Stimulated activated naive B cell treated with anti-CD40 and anti-IgM and Interleukin-4, amounts not matched to agents 10 μg/mL and 1 μg/mL and 100 μg/mL, for 72 hours (primary cell): ENCODE results near the gene MAP3K8.

Source experiments
- ATAC-seq, 2 donors: fragments of 150-1000 bp; cut with Tn5 transposase; replicated peaks; 2 replicates each; pipeline ENCODE4 v1.10.0; 2021; ENCODE audit warnings: moderate library complexity in 1 of 2
- DNase-seq: peaks from one replicate; pipeline ENCODE4 v3.0.0; 2021
- H3K27ac Mint-ChIP-seq: one replicate; pipeline ENCODE4 v1.8.0; 2022; ENCODE audit warnings: mild to moderate bottlenecking, mixed read lengths
- H3K27me3 Mint-ChIP-seq, 2 donors: one replicate each; pipeline ENCODE4 v1.8.0; 2022; ENCODE audit warnings: mixed read lengths in 2 of 2
- H3K36me3 Mint-ChIP-seq, 2 donors: one replicate each; pipeline ENCODE4 v1.8.0; 2022; ENCODE audit warnings: mixed read lengths in 2 of 2, mild to moderate bottlenecking in 1 of 2
- H3K4me1 Mint-ChIP-seq, 2 donors: one replicate each; pipeline ENCODE4 v1.8.0; 2022; ENCODE audit warnings: mixed read lengths in 2 of 2, mild to moderate bottlenecking in 1 of 2
- H3K4me3 Mint-ChIP-seq, 2 donors: one replicate each; pipeline ENCODE4 v1.8.0; 2022; ENCODE audit warnings: mild to moderate bottlenecking in 2 of 2, mixed read lengths in 2 of 2, moderate library complexity in 1 of 2
- H3K9me3 Mint-ChIP-seq, 2 donors: one replicate each; pipeline ENCODE4 v1.8.0; 2022; ENCODE audit warnings: mixed read lengths in 2 of 2, mild to moderate bottlenecking in 1 of 2

Gene MAP3K8

GRCh38 chr10:30433730-30434272 lies at the start of gene MAP3K8:
Gene MAP3K8, plus strand, starts transcription at chr10:30434184. Its CDS starts 4,755 bp downstream, at chr10:30438939.
- H3K4me1 Mint-ChIP-seq = peaks cover 47 to 63% of the 10 kb centered on the region in 2 donors
- H3K27me3 Mint-ChIP-seq = no peaks in the 10 kb centered on the region
- no peaks in the 10 kb centered on the region for H3K9me3 Mint-ChIP-seq
- peaks cover 47 to 56% of the 10 kb centered on the region in 2 donors for H3K36me3 Mint-ChIP-seq
- H3K27ac Mint-ChIP-seq = peak within 1 kb of the TSS; percentile 98
- peak within 1 kb of the TSS; percentile 96 to 99 for H3K4me3 Mint-ChIP-seq
- ATAC-seq = peak; percentile 78 to 80
- peak; percentile 97 for DNase-seq

DNA sequence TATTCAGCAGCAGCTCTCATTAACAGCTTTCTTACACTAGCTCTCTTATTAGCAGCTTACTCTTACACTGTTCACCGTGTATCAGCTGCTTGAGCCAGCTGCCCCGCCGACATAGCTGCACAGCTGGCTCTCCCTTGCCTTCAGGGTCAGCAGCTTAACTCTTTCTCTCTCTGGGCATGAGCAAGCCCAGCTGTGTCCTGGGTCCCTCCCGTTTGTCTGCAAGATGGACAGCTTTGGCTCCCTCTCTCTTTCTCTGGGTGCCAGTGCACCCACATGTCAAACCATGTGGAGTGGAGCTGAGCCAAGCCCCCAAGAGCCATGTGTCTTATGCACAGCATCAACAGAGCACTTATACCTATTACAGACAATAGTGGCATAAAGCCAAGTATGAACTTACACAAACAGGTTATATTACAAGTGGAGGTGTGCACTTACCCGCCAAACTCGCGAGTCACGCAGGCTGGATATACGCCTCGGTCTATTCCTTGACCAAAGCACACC lies 49.2 kb upstream of the MAP3K8 start:
- ATAC-seq = peak; percentile 68 to 72
- peak overlapping the region; percentile 28 for H3K27ac Mint-ChIP-seq
- no peak overlapping the region for H3K4me3 Mint-ChIP-seq
- no peaks in the 10 kb centered on the region for H3K36me3 Mint-ChIP-seq
- DNase-seq = no peak
- H3K4me1 Mint-ChIP-seq = peaks cover 0 to 6% of the 10 kb centered on the region in 2 donors
- peaks cover 11 to 16% of the 10 kb centered on the region in 2 donors for H3K27me3 Mint-ChIP-seq
- peaks cover 0 to 2% of the 10 kb centered on the region in 2 donors for H3K9me3 Mint-ChIP-seq

GRCh38 chr10:30386801-30387588 lies 47.0 kb upstream of the MAP3K8 start:
- Mint-ChIP-seq H3K36me3 (no peaks in the 10 kb centered on the region), H3K4me1 (peaks cover 0 to 6% of the 10 kb centered on the region in 2 donors), H3K9me3 (peaks cover 0 to 2% of the 10 kb centered on the region in 2 donors), H3K27me3 (peaks cover 11 to 16% of the 10 kb centered on the region in 2 donors), H3K4me3 (no peak overlapping the region), H3K27ac (no peak overlapping the region)
- ATAC-seq = no peak
- DNase-seq = no peak

GRCh38 chr10:30387646-30388243 lies 46.2 kb upstream of the MAP3K8 start:
- Mint-ChIP-seq H3K4me1 (peaks cover 4 to 10% of the 10 kb centered on the region in 2 donors), H3K27me3 (peaks cover 11 to 19% of the 10 kb centered on the region in 2 donors), H3K4me3 (no peak overlapping the region), H3K27ac (no peak overlapping the region), H3K36me3 (no peaks in the 10 kb centered on the region), H3K9me3 (peaks cover 0 to 2% of the 10 kb centered on the region in 2 donors)
- ATAC-seq (no peak), DNase-seq (no peak)

- ATAC-seq (no peak), DNase-seq (no peak)
- Mint-ChIP-seq H3K27ac (no peak overlapping the region), H3K4me3 (no peak overlapping the region), H3K9me3 (peaks cover 0 to 2% of the 10 kb centered on the region in 2 donors), H3K36me3 (no peaks in the 10 kb centered on the region), H3K4me1 (peaks cover 4 to 10% of the 10 kb centered on the region in 2 donors), H3K27me3 (peaks cover 15 to 22% of the 10 kb centered on the region in 2 donors)
Measured at GRCh38 chr10:30389543-30389942, 44.4 kb upstream of the MAP3K8 start.

DNA sequence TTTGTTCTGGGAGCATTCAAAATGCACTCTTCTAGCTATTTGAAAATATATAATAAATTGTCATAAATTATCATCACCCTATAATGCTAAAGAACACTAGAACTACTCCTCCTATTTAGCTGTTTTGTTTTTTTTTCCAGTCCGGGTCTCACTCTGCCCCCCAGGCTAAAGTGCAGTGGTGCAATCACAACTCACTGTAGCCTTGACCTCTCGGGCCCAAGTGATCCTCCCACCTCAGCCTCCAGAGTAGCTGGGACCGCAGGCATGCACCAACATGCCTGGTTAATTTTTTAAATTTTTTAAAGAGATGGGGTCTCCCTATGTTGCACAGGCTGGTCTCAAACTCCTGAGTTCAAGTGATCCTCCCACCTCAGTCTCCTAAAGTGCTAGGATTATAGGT lies 43.8 kb upstream of the MAP3K8 start:
- Mint-ChIP-seq H3K27ac (no peak overlapping the region), H3K27me3 (peaks cover 15 to 18% of the 10 kb centered on the region in 2 donors), H3K4me1 (peaks cover 4 to 6% of the 10 kb centered on the region in 2 donors), H3K4me3 (no peak overlapping the region), H3K9me3 (peaks cover 0 to 2% of the 10 kb centered on the region in 2 donors), H3K36me3 (no peaks in the 10 kb centered on the region)
- no peak for ATAC-seq
- DNase-seq = no peak

DNA sequence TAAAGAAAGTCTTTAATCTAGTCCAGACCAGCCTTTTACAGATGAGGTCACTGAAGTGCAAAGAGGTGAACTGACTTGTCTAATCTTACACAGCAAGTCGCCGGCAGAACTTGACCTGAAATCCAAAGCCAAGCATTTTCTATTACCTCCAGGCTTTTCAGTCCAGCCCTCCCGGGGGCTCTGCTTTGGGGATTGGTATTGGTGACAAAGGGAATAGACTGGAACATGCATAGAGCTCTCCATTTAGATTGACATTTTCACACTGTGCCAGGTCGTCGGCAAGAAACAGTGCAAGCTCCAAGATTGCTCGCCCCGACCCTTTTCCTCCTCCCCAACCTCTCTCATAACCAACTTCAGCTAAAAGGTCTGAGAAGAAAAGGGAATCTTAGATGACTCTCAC lies 42.7 kb upstream of the MAP3K8 start:
- DNase-seq (no peak), ATAC-seq (no peak)
- peaks cover 15 to 18% of the 10 kb centered on the region in 2 donors for H3K27me3 Mint-ChIP-seq
- no peak overlapping the region for H3K4me3 Mint-ChIP-seq
- no peak overlapping the region for H3K27ac Mint-ChIP-seq
- no peaks in the 10 kb centered on the region for H3K36me3 Mint-ChIP-seq
- H3K9me3 Mint-ChIP-seq = peaks cover 0 to 2% of the 10 kb centered on the region in 2 donors
- peaks cover 4 to 6% of the 10 kb centered on the region in 2 donors for H3K4me1 Mint-ChIP-seq

DNA sequence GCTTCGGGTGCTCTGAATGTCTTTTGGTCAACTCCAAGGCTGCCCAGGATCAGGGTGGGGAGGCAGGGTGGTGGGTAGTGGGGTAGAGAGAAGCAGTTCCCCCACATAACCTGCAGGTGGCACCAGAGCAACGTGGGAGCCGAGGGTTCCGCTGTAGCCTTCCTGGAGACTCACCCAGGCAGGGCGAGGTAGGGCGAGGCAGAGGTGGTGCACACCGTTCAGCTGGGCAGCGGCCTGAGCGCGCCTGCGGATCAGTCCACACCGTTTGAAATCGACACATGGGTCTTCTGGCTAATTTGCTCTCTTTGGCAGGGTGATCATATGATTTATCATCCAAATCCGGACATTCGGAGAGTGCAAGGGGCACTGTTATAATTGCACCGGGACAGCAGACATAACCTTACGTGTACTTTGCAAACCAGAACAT lies 41.4 kb upstream of the MAP3K8 start:
- Mint-ChIP-seq H3K4me3 (peak overlapping the region; percentile 58 to 75), H3K27ac (no peak overlapping the region), H3K4me1 (peaks cover 4 to 6% of the 10 kb centered on the region in 2 donors)

GRCh38 chr10:30396293-30396692 lies 37.7 kb upstream of the MAP3K8 start:
- DNase-seq (no peak), ATAC-seq (no peak)
- Mint-ChIP-seq H3K4me3 (no peak overlapping the region), H3K9me3 (no peaks in the 10 kb centered on the region), H3K27me3 (peaks cover 4 to 11% of the 10 kb centered on the region in 2 donors), H3K36me3 (no peaks in the 10 kb centered on the region), H3K27ac (no peak overlapping the region), H3K4me1 (peaks cover 6 to 9% of the 10 kb centered on the region in 2 donors)

More for the DNA sequence above, 41.4 kb upstream of the MAP3K8 start:
- peaks cover 6 to 16% of the 10 kb centered on the region in 2 donors for H3K27me3 Mint-ChIP-seq
- peak; percentile 60 for DNase-seq
- H3K9me3 Mint-ChIP-seq = peaks cover 0 to 2% of the 10 kb centered on the region in 2 donors
- ATAC-seq = peak; percentile 100
- H3K36me3 Mint-ChIP-seq = no peaks in the 10 kb centered on the region

DNA sequence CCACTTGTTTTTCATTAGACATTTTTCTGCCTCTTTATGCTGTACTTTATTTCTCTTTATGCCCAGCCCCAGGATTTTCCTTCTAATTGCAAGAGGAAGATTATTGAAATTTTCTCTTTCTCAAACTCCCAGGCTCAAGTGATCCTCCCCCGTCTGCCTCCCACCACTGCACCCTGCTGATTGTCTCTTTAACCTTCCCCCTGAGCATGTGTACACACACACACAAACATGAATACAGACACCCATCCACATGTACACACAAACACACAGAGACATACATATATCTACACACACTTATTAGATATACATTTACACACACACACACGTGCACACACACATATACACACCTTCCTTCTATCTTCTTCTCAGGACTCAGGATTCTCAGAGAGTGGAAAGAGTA lies 37.3 kb upstream of the MAP3K8 start:
- ATAC-seq (no peak), DNase-seq (no peak)
- peaks cover 4 to 11% of the 10 kb centered on the region in 2 donors for H3K27me3 Mint-ChIP-seq
- no peak overlapping the region for H3K27ac Mint-ChIP-seq
- no peak overlapping the region for H3K4me3 Mint-ChIP-seq
- H3K4me1 Mint-ChIP-seq = peaks cover 6 to 9% of the 10 kb centered on the region in 2 donors
- H3K9me3 Mint-ChIP-seq = no peaks in the 10 kb centered on the region
- H3K36me3 Mint-ChIP-seq = no peaks in the 10 kb centered on the region

GRCh38 chr10:30398193-30398592 lies 35.8 kb upstream of the MAP3K8 start:
- no peak overlapping the region for H3K27ac Mint-ChIP-seq
- H3K4me1 Mint-ChIP-seq = peaks cover 0 to 4% of the 10 kb centered on the region in 2 donors
- H3K4me3 Mint-ChIP-seq = no peak overlapping the region
- ATAC-seq (no peak), DNase-seq (no peak)
- no peaks in the 10 kb centered on the region for H3K36me3 Mint-ChIP-seq
- H3K9me3 Mint-ChIP-seq = no peaks in the 10 kb centered on the region
- H3K27me3 Mint-ChIP-seq = peaks cover 4 to 8% of the 10 kb centered on the region in 2 donors

- Mint-ChIP-seq H3K4me3 (no peak overlapping the region), H3K4me1 (peaks cover 0 to 4% of the 10 kb centered on the region in 2 donors), H3K9me3 (no peaks in the 10 kb centered on the region), H3K27me3 (peaks cover under 1 to 4% of the 10 kb centered on the region in 2 donors), H3K27ac (no peak overlapping the region), H3K36me3 (no peaks in the 10 kb centered on the region)
- DNase-seq (no peak), ATAC-seq (peak; percentile 19 to 29)
Measured at GRCh38 chr10:30398788-30399187, 35.2 kb upstream of the MAP3K8 start.

DNA sequence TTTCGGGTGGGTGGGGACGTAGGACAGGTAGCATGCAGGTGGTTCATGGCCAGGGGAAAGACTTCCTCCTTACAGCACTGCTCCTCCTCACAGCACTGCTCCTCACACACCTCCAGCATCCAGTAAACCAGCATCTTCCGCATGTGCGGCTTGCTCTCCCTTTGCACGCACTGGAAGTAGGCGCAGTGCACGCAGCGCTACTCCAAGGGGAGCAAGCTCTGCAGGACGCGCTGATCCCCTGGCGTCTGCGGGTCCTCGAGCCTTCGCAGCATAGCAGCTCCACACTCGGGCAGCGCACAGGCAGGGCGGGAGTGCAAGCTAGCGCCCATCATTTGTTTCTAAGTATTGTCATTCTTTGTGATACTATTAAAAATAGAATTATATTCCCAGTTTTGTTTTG lies 30.5 kb upstream of the MAP3K8 start:
- no peaks in the 10 kb centered on the region for H3K27me3 Mint-ChIP-seq
- H3K36me3 Mint-ChIP-seq = no peaks in the 10 kb centered on the region
- peaks cover 3 to 6% of the 10 kb centered on the region in 2 donors for H3K9me3 Mint-ChIP-seq
- no peak for ATAC-seq
- H3K4me1 Mint-ChIP-seq = peaks cover 0 to 1% of the 10 kb centered on the region in 2 donors
- H3K27ac Mint-ChIP-seq = no peak overlapping the region
- no peak for DNase-seq
- no peak overlapping the region for H3K4me3 Mint-ChIP-seq

DNA sequence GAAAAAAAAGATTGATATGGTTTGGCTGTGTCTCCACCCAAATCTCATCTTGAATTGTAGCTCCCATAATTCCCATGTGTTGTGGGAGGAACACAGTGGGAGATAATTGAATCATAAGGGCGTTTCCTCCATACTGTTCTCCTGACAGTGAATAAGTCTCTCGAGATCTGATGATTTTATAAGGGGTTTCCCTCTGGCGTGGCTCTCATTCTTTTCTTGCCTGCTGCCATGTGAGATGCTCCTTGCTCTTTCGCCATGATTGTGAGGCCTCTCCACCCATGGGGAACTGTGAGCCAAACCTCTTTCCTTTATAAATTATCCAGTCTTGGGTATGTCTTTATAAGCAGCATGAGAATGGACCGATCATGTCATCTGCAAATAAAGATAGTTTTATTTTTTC lies 29.4 kb upstream of the MAP3K8 start:
- no peak overlapping the region for H3K4me3 Mint-ChIP-seq
- no peak for ATAC-seq
- H3K27ac Mint-ChIP-seq = no peak overlapping the region
- H3K9me3 Mint-ChIP-seq = peaks cover 3 to 6% of the 10 kb centered on the region in 2 donors
- no peak for DNase-seq
- H3K4me1 Mint-ChIP-seq = peaks cover 0 to 1% of the 10 kb centered on the region in 2 donors
- H3K27me3 Mint-ChIP-seq = no peaks in the 10 kb centered on the region
- no peaks in the 10 kb centered on the region for H3K36me3 Mint-ChIP-seq
